Activated CD8-positive, alpha-beta memory T cell treated with anti-CD3 and anti-CD28 coated beads, Interleukin-2, amount 50 U/mL, for 1 hour (primary cell): ENCODE data around the gene MTREX.

ENCODE experiments used
- DNase-seq: peaks from one replicate; pipeline ENCODE4 v3.0.0-alpha.2; 2020; ENCODE audit errors: extremely low read depth

The MTREX gene

GRCh38 chr5:55383254-55383653 lies 75.5 kb downstream of the MTREX start:
- no peak for DNase-seq

- no peak for DNase-seq
These were observed 76.3 kb downstream of the MTREX start for GRCh38 chr5:55384072-55384471.

- no peak for DNase-seq
These were observed 77.4 kb downstream of the MTREX start for GRCh38 chr5:55385227-55385626.

GRCh38 chr5:55385846-55386245 lies 78.1 kb downstream of the MTREX start:
- DNase-seq: no peak

- DNase-seq: no peak
These were observed 78.6 kb downstream of the MTREX start for GRCh38 chr5:55386356-55386755.

- DNase-seq: no peak
These were observed 80.1 kb downstream of the MTREX start for GRCh38 chr5:55387865-55388264.

- DNase-seq: no peak
These were observed 83.9 kb downstream of the MTREX start for GRCh38 chr5:55391707-55392106.

GRCh38 chr5:55392669-55393068 lies 84.9 kb downstream of the MTREX start:
- no peak for DNase-seq

GRCh38 chr5:55393501-55394175 lies 85.8 kb downstream of the MTREX start:
- no peak for DNase-seq

GRCh38 chr5:55402199-55402598 lies 94.4 kb downstream of the MTREX start:
- no peak for DNase-seq

- no peak for DNase-seq
These were observed 98.5 kb downstream of the MTREX start for GRCh38 chr5:55406292-55406691.

- DNase-seq: no peak
These were observed 99.4 kb downstream of the MTREX start for GRCh38 chr5:55407059-55407684.

- DNase-seq: no peak
These were observed 100.2 kb downstream of the MTREX start for GRCh38 chr5:55407984-55408383.

- no peak for DNase-seq
These were observed 102.0 kb downstream of the MTREX start for GRCh38 chr5:55409775-55410174.

GRCh38 chr5:55410845-55411244 lies 103.1 kb downstream of the MTREX start:
- no peak for DNase-seq

- no peak for DNase-seq
These were observed 104.1 kb downstream of the MTREX start for GRCh38 chr5:55411876-55412275.

GRCh38 chr5:55413644-55414043 lies 105.9 kb downstream of the MTREX start:
- no peak for DNase-seq

GRCh38 chr5:55415071-55415470 lies 107.3 kb downstream of the MTREX start:
- no peak for DNase-seq

GRCh38 chr5:55416306-55416705 lies 108.5 kb downstream of the MTREX start:
- no peak for DNase-seq

- DNase-seq: no peak
These were observed 111.5 kb downstream of the MTREX start for GRCh38 chr5:55418994-55419968.

- no peak for DNase-seq
These were observed 113.3 kb downstream of the MTREX start for GRCh38 chr5:55421074-55421529.

- DNase-seq: no peak
These were observed 118.7 kb downstream of the MTREX start for GRCh38 chr5:55426455-55426854.
